Adrenal gland (tissue), 12 donors: ENCODE measurements around the gene FERMT3. TPM values are rescaled to one million over a fixed set of nuclear protein-coding genes. Genes with fewer than 3 reads are reported as not detected.
A peak's percentile ranks its signal among the peaks of the same experiment; 100 is the strongest.

Experiments
- DNase-seq, 7 donors: peaks; one replicate each; pipeline ENCODE4 v3.0.0-alpha.2; 2019 to 2020
- H3K27ac ChIP-seq, 5 donors: fragments of 200-600 bp; sonication (generic) in 4 of 5; 1 replicate in 3 of 5; 2 replicates in 2 of 5; pipeline versions ENCODE4 v1.5.1 to v1.8.0; 2016 to 2020; ENCODE audit warnings: mild to moderate bottlenecking in 1 of 5
- H3K27me3 ChIP-seq: fragments of 200-600 bp; 2 replicates; pipeline ENCODE4 v1.8.0; 2021
- H3K36me3 ChIP-seq, 2 donors: fragments of 200-600 bp; replicated peaks in 1 of 2; 1 replicate in 1 of 2; 2 replicates in 1 of 2; pipeline versions ENCODE4 v1.5.1 to v1.8.0; 2018 to 2022
- H3K4me1 ChIP-seq, 2 donors: fragments of 200-600 bp; replicated peaks in 1 of 2; 1 replicate in 1 of 2; 2 replicates in 1 of 2; pipeline versions ENCODE4 v1.5.1 to v1.8.0; 2018 to 2021
- H3K4me3 ChIP-seq, 4 donors: fragments of 200-600 bp; sonication (generic) in 3 of 4; one replicate each; pipeline ENCODE4 v1.5.1; 2016 to 2018
- H3K9me3 ChIP-seq, 3 donors: fragments of 200-600 bp; sonication (generic) in 1 of 3; replicated peaks in 1 of 3; 1 replicate in 2 of 3; 2 replicates in 1 of 3; pipeline versions ENCODE4 v1.5.1 to v1.8.0; 2016 to 2021
- CTCF ChIP-seq, 6 experiments: fragments of 450-650 bp in 4 of 6; fragments of 200-600 bp in 2 of 6; sonication (generic) in 1 of 6; IDR thresholded peaks; 1 replicate in 5 of 6; 2 replicates in 1 of 6; pipeline versions ENCODE4 v1.5.1 to v1.8.0; 2016 to 2021; ENCODE audit warnings: antibody characterized with exemption in 6 of 6, mild to moderate bottlenecking in 2 of 6, moderate library complexity in 1 of 6
- POLR2A ChIP-seq, 2 donors: fragments of 450-650 bp; IDR thresholded peaks; one replicate each; pipeline ENCODE4 v1.6.1; 2017; ENCODE audit warnings: antibody characterized with exemption in 2 of 2, mild to moderate bottlenecking in 2 of 2, moderate library complexity in 1 of 2
- WGBS, 4 donors: extraction: QIAGEN DNeasy Blood & Tissue Kit in 2 of 4; methylation state at CpG; one replicate each; pipeline versions ENCODE4 v1.1.5 to v1.1.7; 2013 to 2017; 5-methylcytosine and 5-hydroxymethylcytosine counted together
- intact Hi-C, 2 donors: fragments of 100-400 bp; cut with DNase I; formaldehyde crosslinking; loops; one replicate each; pipeline versions ENCODE4 v1.14.1 to v1.15.0; 2022 to 2023
- polyA plus RNA-seq, 3 donors: library from polyadenylated mRNA; stranded (reverse); fragments of 200-250 nt in 2 of 3; fragments of 350-450 nt in 1 of 3; fragmentation: Illumina TruSeq in 1 of 3; extraction: RNeasy Lipid Tissue Mini Kit (QIAGEN cat#74804) in 1 of 3; gene quantifications; one replicate each; pipeline ENCODE4 v1.2.3, GENCODE V29; 2013 to 2014
- total RNA-seq, 9 donors: library from RNA; depleted of rRNA in 4 of 9; stranded (reverse); fragments of >200 nt in 4 of 9; fragments of 120-200 nt in 1 of 9; fragmentation: NEBNext Ultra II Directional in 1 of 9; extraction: Animal tissue kit (Norgen Biotek cat#: 25700) in 1 of 9; gene quantifications; one replicate each; pipeline versions ENCODE4 v1.1.0 to v1.2.4, GENCODE V29; 2013 to 2023
- donor health status: healthy with polysubstance abuse.
- donor health status: Bipolar disorder and iron deficiency.
- donor health status: DM: yes; HTN: yes; CAD: no.
- donor health status: DM: no; HTN: no; CAD: no.
- donor health status: DM: no; HTN: no; CAD: no.
- donor health status: DM: yes; HTN: yes; CAD: no.

The FERMT3 gene
- total and polyA plus RNA-seq, 12 donors = 3.2 to 77.0 (median 33.7) TPM

DNA sequence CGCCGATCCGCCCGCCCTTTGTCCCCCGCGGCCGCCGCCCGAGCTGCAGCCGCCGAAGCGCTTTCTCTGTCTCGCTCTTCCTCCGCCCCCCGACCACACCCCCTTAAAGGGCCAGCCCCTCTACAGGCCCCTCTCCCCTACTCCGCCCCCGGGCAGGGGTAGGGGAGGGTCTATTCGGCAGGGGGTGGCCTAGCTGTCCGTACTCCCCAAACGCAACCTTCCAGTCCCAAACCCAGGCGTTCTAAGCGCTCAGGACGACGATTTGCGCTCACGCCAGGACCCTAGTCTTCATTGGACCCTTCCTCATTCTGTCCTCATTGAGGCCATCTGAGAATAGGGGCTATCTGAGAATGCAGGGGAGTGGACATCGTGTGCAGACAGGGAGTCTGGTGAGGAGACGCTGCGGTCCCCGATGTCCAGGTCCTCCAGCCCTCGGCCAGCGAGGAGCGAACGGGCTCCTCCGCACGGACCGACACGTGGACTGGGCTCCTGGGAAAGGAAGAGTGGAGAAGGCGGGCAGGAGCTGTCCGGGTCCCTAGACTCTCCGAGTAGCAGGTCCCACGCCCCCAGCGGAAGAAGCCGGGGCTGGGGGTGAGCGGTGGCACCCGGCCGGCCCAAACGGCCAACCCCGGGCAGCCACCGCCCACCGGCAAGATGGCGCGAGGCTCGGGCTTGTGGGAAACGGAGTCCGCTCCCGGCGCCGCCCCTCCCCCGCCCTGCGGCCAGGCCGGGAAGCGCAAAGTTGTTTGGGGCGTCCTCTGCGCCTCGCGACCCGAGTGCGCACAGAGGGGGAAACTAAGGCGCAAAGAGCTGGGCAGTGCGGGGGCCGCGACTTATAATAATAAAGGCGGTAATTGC is 40.6 kb downstream of the FERMT3 start, which contains the start of gene PPP1R14B:
Gene PPP1R14B, minus strand, starts transcription at position 73 of the 858 bp plus-strand sequence. CDS start 270 bp downstream, outside the sequence.
- Histone ChIP-seq H3K36me3 (peaks cover 0 to 12% of the 10 kb centered on the region in 2 donors), H3K4me1 (peaks cover 32 to 44% of the 10 kb centered on the region in 2 donors), H3K9me3 (no peaks in the 10 kb centered on the region), H3K27me3 (no peaks in the 10 kb centered on the region), H3K27ac (peak within 1 kb of the TSS; percentile 85 to 90 (median 87)), H3K4me3 (peak within 1 kb of the TSS; percentile 72 to 82 (median 76))
- WGBS, 4 donors = 0% methylated on average over 19 to 74 of the region's 74 CpGs
- intact Hi-C loops = no loop called here
- peak; percentile 87 to 92 (median 90) for DNase-seq
- TF ChIP-seq CTCF (IDR thresholded peaks at IDR 0.05) (peak in 4 of 6 experiments; percentile 13 to 27 (median 24)), POLR2A (IDR thresholded peaks at IDR 0.05) (peak in 1 of 2 donors; percentile 18)

DNA sequence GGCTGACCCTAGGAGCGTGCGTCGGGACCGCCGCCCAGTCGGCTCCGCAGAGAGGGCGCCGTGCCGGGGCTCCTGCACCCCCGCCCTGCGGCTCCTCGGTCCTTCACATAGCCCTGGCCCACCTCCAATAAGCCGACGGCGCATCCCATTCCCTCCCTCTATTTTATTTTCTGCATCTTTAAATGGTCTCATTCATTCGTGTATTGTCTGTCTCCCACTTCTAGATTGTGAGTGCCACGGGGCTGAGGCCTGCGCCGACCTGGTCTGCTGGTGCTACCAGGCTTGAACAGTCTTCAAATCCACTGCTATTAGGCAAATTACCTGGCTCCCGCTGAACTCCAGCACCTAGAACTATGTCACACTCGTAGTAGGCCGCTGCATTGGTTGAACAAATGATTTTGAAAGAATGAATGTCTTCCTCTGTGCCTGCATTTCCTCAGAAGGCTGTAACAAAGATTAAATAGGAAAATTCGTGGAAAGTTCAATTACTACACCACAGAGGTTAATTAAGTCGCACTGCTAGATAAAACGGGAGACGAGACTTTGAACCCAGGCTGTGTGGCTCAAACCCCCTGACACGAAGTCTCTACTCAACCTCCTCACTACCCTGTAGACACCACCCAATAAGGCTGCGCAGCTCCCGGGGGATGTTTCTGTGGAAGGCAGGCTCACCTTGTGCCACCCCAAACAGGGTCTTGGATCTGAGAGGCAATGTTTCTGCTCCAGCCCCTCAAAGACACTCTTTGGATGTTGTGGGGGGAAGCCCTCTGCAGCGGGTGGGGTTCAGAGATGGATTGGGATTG is 41.4 kb downstream of the FERMT3 start:
- H3K9me3 ChIP-seq = no peaks in the 10 kb centered on the region
- peak overlapping the region in 4 of 5 donors; percentile 68 to 90 (median 87) for H3K27ac ChIP-seq
- intact Hi-C loops = no loop called here
- peaks cover 0 to 12% of the 10 kb centered on the region in 2 donors for H3K36me3 ChIP-seq
- H3K27me3 ChIP-seq = no peaks in the 10 kb centered on the region
- peak overlapping the region in 2 of 4 donors; percentile 72 to 82 for H3K4me3 ChIP-seq
- H3K4me1 ChIP-seq = peaks cover 32 to 44% of the 10 kb centered on the region in 2 donors
- DNase-seq = peak in 2 of 7 donors; percentile 32 to 33
- WGBS, 4 donors = 33 to 44% (median 41%) methylated on average over 28 to 31 of the region's 31 CpGs
- TF ChIP-seq POLR2A (IDR thresholded peaks at IDR 0.05) (no peak), CTCF (IDR thresholded peaks at IDR 0.05) (no peak)

GRCh38 chr11:64248578-64248977 is 42.1 kb downstream of the FERMT3 start:
- no peak overlapping the region for H3K27ac ChIP-seq
- no peaks in the 10 kb centered on the region for H3K9me3 ChIP-seq
- intact Hi-C loops = no loop called here
- peaks cover 0 to 7% of the 10 kb centered on the region in 2 donors for H3K36me3 ChIP-seq
- 64 to 80% (median 75%) methylated on average over 4 to 7 of the region's 7 CpGs for WGBS, 4 donors
- TF ChIP-seq CTCF (IDR thresholded peaks at IDR 0.05) = no peak
- TF ChIP-seq POLR2A (IDR thresholded peaks at IDR 0.05) = no peak
- peaks cover 37 to 45% of the 10 kb centered on the region in 2 donors for H3K4me1 ChIP-seq
- H3K4me3 ChIP-seq = no peak overlapping the region
- peak in 1 of 7 donors; percentile 17 for DNase-seq
- H3K27me3 ChIP-seq = no peaks in the 10 kb centered on the region

DNA sequence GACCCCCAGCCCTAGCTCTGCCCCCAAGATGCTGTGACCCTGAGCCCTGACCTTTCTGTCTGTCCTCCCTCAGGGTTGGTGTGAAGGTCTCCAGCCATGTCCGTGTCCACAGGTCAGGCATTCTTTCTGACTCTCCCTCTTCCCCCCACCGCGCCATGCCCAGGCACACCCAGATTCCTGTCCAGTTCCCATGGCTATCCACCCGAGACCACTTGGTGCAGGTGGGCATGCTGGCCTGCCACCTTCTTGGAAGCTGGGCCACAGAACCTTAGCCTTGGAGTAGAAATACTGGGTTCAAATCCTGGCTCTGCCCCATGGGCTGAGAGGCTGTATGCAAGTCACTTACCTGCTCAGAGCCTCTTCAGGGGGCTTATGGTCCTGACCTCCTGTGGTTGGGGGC is 42.5 kb downstream of the FERMT3 start:
- no peak overlapping the region for H3K27ac ChIP-seq
- TF ChIP-seq CTCF (IDR thresholded peaks at IDR 0.05) (no peak), POLR2A (IDR thresholded peaks at IDR 0.05) (no peak)
- intact Hi-C loops = no loop called here
- H3K9me3 ChIP-seq = no peaks in the 10 kb centered on the region
- 60 to 90% (median 86%) methylated on average over 1 to 4 of the region's 4 CpGs for WGBS, 4 donors
- peaks cover 40 to 49% of the 10 kb centered on the region in 2 donors for H3K4me1 ChIP-seq
- no peak overlapping the region for H3K4me3 ChIP-seq
- H3K36me3 ChIP-seq = peaks cover 0 to 4% of the 10 kb centered on the region in 2 donors
- no peaks in the 10 kb centered on the region for H3K27me3 ChIP-seq
- no peak for DNase-seq
